NCI-H345 treated with DMSO at 0.1 percent for 48 hours (cell line): ENCODE data around the gene ZNF490.
A peak's percentile ranks its signal among the peaks of the same experiment; 100 is the strongest.
"Not testable (repeated sequence)": the region's sequence is repeated elsewhere in the genome, so short reads cannot be mapped to it uniquely, and the experiment has no call there.

ENCODE experiments used
- DNase-seq: peaks from one replicate; lab custom pipeline; 2025; ENCODE audit not compliant: unreplicated experiment; lab: John Stamatoyannopoulos, UW

ZNF490 gene

DNA sequence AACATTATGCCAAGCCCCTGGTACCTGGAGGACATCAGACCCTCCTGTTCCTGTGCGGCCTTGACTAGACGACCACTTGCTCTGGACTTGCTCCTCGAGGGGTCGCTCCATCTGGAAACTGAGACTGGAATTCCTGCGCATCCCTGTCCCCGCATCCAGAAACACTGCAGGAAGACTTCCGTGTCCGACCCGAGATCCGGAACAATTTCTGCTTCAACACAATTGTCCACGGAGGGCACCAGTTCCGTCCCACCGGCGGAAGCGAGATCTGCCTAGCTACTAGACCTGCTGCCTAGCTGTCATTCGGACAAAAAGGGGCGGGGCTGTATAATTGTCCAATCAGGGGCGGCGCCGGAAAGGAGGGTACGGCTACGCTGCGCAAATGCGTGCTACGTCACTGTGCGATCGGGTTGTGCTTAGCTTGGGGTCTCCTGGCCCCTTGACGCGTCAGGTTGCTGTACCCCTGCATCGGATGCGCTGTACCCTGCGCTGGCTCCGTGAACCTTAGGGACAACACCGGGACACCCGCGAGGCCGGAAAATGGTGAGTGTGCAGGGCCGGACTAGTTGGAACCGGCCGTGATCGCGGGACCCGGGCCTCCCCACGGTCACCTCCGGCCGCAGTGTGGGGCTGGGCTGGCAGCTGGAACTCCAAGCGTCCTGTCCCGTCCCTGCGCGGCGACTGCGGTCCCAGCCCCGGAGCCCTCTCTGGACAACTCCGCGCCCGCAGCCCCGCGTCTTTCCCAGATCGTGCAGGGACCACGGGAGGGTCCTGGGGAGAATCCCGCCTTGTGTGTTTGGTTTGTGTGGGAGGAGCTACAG, at the start of gene ZNF490, which contains the start of gene ZNF791:
TSS of gene ZNF490 (minus strand) at position 274 of the 821 bp plus-strand sequence. CDS start at position 141, 133 bp downstream.
TSS of gene ZNF791 (plus strand) at position 381 of the 821 bp plus-strand sequence. CDS start at position 541, 160 bp downstream.
- peak; percentile 49 for DNase-seq

DNA sequence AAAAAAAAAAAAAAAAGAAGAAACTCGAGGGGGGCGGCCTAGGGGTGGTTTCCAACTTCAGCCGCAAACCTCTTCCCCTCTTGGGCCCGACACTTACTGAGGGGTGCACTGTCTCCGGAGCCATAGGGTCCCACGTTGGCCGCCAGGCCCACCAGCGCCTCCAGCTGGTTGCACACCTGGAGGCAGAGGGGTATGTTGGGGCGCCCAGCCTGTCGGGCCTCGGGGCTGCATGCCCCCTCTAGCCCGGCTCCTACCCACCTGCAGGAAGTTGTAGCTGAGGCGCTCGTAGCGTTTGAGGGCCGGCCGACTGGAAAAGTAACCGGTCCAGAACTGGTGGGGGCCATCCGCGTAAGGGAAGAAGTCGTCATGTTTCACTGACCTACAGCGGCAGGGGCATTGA, 47.4 kb upstream of the ZNF490 start:
- DNase-seq = no peak

DNA sequence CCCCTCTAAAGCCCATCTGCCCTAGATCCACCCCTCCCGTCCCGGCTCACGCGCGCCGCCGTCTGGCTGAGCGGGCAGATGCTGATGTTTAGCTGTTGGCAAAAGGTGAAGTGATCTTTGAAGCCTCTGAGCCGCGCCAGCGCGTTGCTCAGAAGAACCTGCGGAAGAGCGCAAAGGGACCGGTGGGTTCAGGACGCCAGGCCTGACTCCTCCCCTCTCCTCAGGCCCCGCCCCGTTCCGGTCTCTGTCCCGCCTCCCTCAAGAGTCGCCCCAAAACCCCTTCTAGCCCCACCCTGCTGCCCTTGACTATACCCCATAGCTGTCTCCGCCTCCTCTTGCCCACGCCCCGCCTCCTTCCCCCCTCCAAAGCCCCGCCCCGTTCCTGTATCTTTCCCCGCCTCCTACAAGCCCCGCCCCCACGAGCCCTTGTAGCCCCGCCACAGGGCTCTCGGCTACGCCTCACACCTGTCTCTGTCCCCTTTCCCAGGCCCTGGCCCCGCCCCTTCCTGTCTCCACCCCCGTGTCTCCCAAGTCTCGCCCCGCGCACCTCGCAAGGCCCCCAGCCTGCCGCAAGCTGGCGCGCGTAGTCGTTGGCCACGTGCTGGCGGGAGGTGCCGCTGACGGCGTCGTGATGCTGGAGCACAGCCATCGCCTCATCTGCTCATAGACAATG, 46.4 kb upstream of the ZNF490 start:
- DNase-seq = no peak

DNA sequence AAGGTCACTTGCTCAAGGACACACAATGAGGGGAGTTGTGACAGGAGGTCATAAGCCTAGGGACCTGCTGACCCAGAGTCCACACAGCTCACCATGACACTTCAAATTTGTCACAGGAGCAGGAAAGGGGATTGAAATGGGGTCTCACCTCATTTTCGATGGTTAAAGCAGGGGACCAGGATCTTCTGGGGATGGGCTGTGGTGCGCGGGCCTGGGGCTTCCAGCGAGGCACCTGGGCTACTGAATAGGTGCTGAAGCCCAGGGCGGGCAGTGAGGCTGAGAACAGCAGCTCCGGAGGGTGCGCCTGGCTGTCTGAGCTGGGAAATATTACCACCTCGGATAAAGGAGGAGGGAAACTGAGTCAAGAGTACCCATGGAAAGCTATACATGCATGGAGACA, 44.9 kb upstream of the ZNF490 start:
- DNase-seq = no peak

DNA sequence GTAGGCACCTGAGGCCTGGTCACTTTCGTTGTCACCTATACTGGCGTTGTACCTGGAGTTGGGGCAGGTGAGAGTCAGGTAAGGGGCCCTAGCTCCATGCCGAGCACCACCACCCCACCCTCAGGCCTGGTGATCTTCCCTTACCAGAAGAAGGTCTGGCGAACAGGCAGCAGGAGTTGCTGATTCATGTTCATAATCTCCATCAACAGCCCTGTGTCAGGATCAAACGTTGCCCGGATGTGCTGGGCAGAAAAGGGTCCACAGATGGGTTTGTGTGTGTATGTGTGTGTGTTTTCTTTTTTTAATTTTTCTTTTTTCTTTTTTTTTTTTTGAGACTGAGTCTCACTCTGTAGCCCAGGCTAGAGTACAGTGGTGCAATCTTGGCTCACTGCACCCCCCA, 41.6 kb upstream of the ZNF490 start:
- DNase-seq = no peak

DNA sequence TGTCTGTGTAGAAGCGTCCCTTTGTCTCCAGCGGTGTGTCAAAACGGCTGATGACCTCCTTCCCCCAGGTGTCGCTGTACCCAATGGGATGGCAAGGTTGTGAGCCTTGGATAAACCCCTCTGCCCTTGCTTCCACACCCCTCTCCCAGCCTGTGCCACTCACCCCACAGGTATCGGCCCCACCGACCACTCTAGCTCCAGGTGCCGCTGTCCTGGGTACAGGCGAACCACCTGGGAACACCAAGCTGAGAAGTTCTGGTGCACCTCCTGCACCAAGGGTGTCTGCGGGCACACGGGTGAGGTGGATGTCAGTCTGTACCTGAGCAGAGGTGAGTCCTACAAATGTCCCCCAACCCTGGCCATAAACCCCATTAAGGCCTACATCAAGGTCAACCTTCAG, 39.3 kb upstream of the ZNF490 start:
- DNase-seq = no peak

DNA sequence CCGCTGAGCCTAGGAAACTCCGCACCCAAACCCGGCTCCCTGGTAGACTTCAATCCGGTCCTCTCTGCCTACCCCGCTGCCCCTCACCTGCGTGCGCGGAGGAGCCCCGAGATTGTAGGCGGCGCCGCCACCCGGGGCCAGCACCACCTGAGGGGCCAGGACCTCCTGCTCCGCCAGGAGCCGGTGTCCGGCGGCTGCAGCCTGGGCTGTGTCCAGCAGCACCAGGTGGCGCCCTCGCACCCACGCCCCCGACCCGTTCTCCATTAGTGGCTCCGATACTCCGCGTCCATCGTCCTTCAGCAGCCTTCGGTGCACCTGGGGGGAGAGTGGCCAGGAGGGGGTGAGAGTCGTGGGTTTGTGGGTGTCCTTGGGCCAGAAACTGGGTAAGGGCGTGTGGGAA, 37.5 kb upstream of the ZNF490 start:
- DNase-seq = no peak

DNA sequence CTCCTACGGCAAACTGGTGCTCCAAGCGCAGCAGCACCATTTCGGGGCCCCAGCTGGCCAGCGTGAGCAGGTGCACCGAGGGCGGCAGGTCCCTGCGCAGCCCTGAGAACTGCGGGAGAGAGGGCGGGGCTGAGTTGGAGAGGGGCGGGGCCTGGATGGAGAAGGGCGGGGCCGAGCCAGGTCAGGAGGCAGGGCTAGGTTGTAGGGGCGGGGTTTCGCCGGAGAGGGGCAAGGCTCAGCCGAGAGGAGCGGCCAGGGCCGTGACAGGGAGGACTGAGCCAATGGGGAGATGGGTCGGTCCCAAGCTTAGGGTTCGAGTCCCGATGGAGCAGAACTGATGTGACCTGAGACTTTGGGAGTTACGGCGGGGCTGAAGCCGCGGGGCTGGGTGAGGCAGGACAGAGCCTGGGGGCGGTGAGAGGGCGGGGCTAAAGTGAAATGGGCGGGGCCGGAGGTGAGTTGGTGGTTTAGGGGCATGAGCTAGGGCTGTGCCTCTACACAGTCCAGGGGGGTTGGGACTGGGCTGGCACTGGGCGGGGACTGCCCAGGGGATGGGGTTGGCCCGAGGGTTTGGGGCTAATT, 37.0 kb upstream of the ZNF490 start:
- no peak for DNase-seq

DNA sequence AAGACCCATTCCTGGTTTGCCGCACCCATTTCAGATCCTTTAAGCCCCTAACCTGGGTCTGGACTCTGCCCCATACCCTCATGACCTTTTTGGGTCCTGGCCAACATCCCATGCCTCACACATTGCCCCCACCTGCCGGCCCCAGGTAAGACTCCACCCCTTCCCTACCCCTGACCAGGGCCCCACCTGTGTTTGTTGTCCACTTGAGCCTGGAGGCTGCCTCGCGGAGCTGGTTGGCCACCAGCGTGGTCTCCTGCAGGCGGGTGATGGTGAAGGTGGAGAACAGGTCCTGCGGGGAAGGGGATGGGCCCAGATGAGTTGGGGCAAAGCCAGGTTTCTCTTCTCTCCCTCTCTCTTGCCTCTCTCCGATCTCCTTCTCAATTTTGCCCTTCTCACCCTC, 36.4 kb upstream of the ZNF490 start:
- no peak for DNase-seq

DNA sequence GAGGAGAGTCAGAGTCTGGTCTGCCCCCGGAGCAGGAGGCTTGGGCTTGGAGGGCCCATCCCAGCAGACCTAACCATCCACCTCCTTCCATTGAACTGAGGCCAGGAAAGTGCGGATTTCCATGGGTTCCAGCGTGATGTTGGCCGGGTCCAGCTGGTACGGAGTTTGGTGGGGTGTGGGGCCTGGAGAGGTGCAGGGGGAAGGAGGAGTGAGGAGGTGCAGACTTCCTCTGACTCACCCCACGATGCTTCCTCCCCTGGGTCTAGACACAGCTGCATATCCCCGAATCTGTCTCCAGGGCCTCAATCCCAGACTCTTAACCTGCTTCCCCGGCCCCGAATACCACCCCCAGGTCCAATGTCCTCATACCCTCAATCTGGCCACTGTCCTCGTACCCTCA, 35.9 kb upstream of the ZNF490 start:
- DNase-seq = no peak

DNA sequence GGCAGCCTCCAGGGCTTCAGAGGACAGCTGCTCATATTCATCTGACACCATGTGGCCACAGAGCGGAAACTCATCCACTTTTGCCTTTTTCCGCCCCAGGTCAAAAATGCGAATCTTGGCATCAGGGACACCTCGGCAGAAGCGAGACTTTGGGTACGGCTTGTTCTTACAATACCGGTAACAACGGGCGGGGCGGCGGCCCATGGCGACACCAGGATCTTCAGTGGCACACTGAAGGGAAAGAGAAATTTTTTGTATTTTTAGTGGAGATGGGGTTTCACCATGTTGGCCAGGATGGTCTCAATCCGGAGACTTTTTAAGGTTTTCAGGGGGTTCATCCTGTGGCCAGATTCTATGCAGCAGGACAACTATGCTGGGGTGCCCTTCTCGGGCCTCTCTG, 33.1 kb upstream of the ZNF490 start:
- DNase-seq = not testable (repeated sequence)

DNA sequence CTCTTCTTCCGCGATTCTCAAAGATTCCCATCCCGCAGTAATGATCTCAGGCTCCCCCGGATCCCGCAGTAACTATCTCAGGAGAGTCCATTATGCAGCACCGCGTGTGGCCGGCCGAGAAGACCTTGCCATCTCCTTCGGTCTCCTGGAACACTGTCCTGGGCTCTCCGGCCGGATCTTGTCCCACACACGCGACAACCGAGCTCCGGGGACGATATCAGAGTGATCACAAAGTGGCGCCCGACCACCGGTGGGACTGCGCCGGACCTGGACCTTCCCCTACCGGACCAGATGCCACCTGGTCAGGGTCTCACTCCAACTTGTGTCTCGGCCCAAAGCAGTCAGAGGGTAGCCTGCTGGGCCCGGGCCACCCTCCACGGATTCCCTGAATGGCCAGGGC, 31.9 kb upstream of the ZNF490 start:
- DNase-seq = no peak

DNA sequence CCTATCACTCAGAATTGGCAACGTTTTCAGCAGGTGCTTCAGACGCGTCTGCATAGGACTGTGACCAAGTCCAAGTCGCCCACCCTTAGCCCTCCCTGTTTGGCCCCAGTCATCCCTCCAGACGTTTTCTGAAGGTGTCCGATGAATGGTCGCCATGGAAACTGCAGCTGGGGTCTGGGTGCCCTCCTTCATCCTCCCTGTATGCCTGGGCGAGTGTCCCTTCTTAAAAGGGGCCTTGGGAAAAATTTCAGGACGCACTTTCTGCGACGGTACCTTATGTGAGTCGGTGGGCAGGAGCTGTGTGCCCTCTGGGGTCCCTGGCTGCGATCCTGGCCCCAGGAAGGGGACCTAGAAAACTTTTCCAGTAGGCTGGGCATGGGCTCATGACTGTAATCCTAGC, 30.8 kb upstream of the ZNF490 start:
- DNase-seq = no peak

DNA sequence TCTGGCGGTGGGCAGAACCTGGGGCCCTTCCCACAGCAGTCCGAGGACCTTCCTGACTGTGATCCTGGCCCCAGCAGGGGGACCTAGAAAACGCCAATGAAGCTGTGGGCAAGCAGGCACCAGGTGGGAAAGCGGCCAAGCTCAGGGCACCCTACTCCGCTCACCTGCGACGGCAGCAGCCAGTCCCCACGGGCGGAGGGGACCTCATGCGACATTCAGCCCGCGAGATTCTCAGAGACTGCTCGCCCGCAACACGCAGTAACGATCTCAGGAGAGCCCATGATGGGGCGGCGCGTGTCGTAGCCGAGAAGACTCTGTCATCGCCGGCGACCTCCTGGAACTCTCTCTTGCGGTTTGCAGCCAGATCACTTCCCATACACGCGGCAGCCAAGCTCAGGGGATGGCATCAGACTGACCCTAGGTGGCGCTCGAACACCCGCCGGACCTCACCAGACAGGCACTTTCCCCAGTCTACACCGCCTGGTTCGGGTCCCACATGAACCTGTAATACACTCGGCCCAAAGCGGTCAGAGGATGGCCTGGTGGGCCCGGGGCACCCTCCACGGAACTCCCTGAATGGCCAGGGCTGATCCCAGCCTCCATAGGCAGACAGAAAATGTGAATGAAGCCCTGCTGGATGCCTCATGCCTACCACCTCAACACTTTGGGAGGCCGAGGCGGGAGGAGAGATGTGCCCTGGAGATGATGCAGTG, 29.4 kb upstream of the ZNF490 start:
- no peak for DNase-seq

DNA sequence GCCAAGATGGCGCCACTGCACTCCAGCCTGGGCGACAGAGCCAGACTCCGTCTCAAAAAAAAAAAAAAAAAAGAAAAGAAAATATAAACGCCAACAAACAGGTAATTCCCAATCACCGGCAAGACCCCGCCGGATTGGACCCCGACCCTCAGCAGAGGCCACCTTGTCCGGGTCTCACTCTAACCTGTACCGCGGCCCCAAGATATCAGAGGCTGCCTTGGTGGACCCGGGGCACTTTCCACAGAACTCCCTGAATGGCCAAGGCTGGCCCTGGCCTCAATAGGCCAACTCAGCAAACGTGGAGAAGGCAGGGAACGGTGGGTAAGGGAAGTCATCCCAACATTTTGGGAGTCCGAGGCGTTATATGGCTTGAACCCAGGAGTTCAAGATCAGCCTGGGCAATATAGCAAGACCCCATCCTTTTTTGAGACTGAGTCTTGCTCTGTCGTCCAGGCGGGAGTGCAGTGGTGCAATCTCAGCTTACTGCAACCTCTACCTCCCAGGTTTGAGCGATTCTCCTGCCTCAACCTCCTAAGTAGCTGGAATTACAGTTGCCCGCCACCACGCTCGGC, 28.1 kb upstream of the ZNF490 start:
- DNase-seq = no peak

DNA sequence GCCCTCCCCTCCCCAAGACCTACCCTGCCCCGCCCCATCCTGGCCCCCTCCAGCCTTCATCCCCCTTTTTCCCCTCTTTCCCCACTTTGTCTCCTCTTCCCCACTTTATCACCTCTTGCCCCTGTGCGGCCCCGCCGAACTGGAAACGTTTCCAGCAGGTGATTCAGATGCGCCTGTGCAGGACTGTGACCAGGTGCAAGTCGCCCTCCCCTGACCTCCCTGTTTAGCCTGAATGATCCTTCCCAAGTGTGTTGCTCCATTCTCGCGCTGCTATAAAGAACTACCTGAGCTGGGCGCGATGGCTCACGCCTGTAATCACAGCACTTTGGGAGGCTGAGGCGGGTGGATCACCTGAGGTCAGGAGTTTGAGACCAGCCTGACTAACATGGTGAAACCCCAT, 26.0 kb upstream of the ZNF490 start:
- DNase-seq = no peak

DNA sequence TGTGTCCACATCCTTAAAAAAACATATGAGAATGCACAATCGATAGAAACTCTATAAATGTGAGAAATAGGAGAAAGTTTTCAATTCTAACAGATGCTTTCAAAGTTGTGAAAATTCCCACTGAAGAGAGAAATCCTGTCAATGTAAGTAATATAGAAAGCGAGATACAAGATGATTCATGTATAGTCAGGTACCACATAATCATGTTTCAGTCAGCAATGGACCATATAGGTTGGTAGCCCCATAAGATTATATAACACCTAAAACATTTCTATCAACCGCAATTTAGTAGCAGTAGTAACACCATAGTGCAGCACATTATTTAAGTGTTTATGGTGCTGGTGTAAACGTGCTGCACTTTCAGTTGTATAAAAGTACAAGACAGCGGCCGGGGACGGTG, 18.6 kb upstream of the ZNF490 start:
- no peak for DNase-seq

DNA sequence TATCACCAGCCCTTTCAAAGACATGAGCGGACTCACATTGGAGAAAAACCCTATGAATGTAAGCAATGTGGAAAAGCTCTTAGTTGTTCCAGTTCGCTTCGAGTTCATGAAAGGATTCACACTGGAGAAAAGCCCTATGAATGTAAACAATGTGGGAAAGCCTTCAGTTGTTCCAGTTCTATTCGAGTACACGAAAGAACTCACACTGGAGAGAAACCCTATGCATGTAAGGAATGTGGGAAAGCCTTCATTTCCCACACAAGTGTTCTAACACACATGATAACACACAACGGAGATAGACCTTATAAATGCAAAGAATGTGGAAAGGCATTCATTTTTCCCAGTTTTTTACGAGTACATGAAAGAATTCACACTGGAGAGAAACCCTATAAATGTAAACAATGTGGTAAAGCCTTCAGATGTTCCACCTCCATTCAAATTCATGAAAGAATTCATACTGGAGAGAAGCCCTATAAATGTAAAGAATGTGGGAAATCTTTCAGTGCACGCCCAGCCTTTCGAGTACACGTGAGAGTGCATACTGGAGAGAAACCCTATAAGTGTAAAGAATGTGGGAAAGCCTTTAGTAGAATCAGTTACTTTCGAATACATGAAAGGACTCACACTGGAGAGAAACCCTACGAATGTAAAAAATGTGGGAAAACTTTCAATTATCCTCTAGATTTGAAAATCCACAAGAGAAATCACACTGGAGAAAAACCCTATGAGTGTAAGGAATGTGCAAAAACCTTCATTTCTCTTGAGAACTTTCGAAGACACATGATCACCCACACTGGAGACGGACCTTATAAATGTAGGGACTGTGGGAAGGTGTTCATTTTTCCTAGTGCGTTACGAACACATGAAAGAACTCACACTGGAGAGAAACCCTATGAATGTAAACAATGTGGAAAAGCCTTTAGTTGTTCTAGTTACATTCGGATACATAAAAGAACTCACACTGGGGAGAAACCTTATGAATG, 17.7 kb upstream of the ZNF490 start:
- DNase-seq = no peak

DNA sequence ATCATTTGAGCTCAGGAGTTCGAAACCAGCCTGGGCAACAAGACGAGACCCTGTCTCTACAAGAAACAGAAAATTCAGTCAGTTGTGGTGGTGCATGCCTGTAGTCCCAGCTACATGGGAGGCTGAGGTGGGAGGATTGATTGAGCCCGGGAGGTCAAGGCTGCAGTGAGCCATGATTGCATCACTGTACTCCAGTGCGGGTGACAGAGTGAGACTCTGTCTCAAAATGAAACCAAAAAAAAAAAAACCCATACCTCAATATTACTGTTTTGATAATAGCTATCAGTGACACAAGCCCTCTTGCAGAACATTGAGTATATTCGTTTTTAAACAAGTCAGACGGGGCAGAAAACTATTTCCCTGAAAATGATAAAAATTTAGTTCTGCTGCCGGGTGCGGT, 16.3 kb upstream of the ZNF490 start:
- no peak for DNase-seq
